GM23338 (cell line): Measurements from ENCODE around the gene CDH7.
A peak's percentile ranks its signal among the peaks of the same experiment; 100 is the strongest.

ENCODE experiments used
- CTCF ChIP-seq, 2 experiments: fragments of 200-600 bp in 1 of 2; sonication (generic) in 1 of 2; conservative IDR thresholded peaks; 2 replicates each; pipeline versions ENCODE4 v1.5.1 to v1.6.1; 2016 to 2017; ENCODE audit warnings: antibody characterized with exemption in 2 of 2, low read depth in 2 of 2, mild to moderate bottlenecking in 2 of 2, moderate library complexity in 1 of 2
- EZH2 ChIP-seq: fragments of 200-600 bp; sonication (generic); IDR thresholded peaks from one replicate; pipeline ENCODE4 v1.8.0; 2017; ENCODE audit warnings: antibody characterized with exemption, mild to moderate bottlenecking, low read depth; ENCODE audit not compliant: unreplicated experiment
- EZH2phosphoT487 ChIP-seq: fragments of 200-600 bp; sonication (generic); IDR thresholded peaks from one replicate; pipeline ENCODE4 v1.8.1; 2018; ENCODE audit warnings: antibody characterized with exemption; ENCODE audit not compliant: unreplicated experiment
- JUNB ChIP-seq: IDR thresholded peaks from one replicate; pipeline ENCODE4 v1.6.1; 2016; ENCODE audit warnings: antibody characterized with exemption; ENCODE audit not compliant: unreplicated experiment
- POLR2AphosphoS5 ChIP-seq: IDR thresholded peaks from 2 replicates; pipeline ENCODE4 v1.6.1; 2016; ENCODE audit warnings: antibody characterized with exemption, low read depth
- REST ChIP-seq: IDR thresholded peaks from one replicate; pipeline ENCODE4 v1.6.1; 2018; ENCODE audit warnings: antibody characterized with exemption; ENCODE audit not compliant: unreplicated experiment
- ZNF114 ChIP-seq: fragments of 250-450 bp; sonication (Bioruptor Pico); IDR thresholded peaks from 2 replicates; pipeline ENCODE4 v1.5.0; 2020; ENCODE audit warnings: mild to moderate bottlenecking, moderate library complexity
- ZNF331 ChIP-seq: fragments of 250-450 bp; sonication (Bioruptor Pico); IDR thresholded peaks from 2 replicates; pipeline ENCODE4 v1.5.0; 2020; ENCODE audit warnings: low read depth, mild to moderate bottlenecking, moderate library complexity

GRCh38 chr18:65936678-65937077 lies 185.9 kb downstream of the CDH7 start:
- TF ChIP-seq EZH2 (no peak), CTCF (conservative IDR thresholded peaks at IDR 0.05; ENCODE audit: low read depth in 2 of 2) (peak in 1 of 2 experiments; percentile 27; a peak in 1 of 4 replicates), POLR2AphosphoS5 (no peak), JUNB (no peak), EZH2phosphoT487 (no peak), REST (no peak), ZNF114 (CRISPR knock-in tag) (no peak), ZNF331 (CRISPR knock-in tag) (no peak)
